Activated CD4-positive, alpha-beta T cell treated with anti-CD3 and anti-CD28 coated beads, Interleukin-2, amount 50 U/mL, for 48 hours (primary cell): Measurements from ENCODE around the gene RIPK4.
"Not testable (repeated sequence)": the region's sequence is repeated elsewhere in the genome, so short reads cannot be mapped to it uniquely, and the experiment has no call there.

ENCODE experiments used
- DNase-seq, 2 experiments: peaks; one replicate each; pipeline ENCODE4 v3.0.0-alpha.2; 2020

RIPK4 gene

GRCh38 chr21:41737651-41738324, 29.1 kb downstream of the RIPK4 start:
- no peak for DNase-seq

- no peak for DNase-seq
Measured at GRCh38 chr21:41736423-41736822, 30.4 kb downstream of the RIPK4 start.

GRCh38 chr21:41733951-41734689, 32.7 kb downstream of the RIPK4 start:
- DNase-seq: no peak

- DNase-seq: no peak
Measured at GRCh38 chr21:41731081-41731480, 35.8 kb downstream of the RIPK4 start.

GRCh38 chr21:41730367-41730765, 36.5 kb downstream of the RIPK4 start:
- no peak for DNase-seq

- DNase-seq: no peak
Measured at GRCh38 chr21:41729701-41730366, 37.0 kb downstream of the RIPK4 start.

GRCh38 chr21:41727784-41728763, 38.8 kb downstream of the RIPK4 start:
- no peak for DNase-seq

- DNase-seq: no peak
Measured at GRCh38 chr21:41726970-41727783, 39.7 kb downstream of the RIPK4 start.

- no peak for DNase-seq
Measured at GRCh38 chr21:41726630-41726969, 40.3 kb downstream of the RIPK4 start.

GRCh38 chr21:41726058-41726558, 40.7 kb downstream of the RIPK4 start:
- no peak for DNase-seq

- no peak for DNase-seq
Measured at GRCh38 chr21:41725421-41726031, 41.3 kb downstream of the RIPK4 start.

- DNase-seq: not testable (repeated sequence)
Measured at GRCh38 chr21:41723835-41724234, 43.0 kb downstream of the RIPK4 start.

GRCh38 chr21:41722052-41723018, 44.5 kb downstream of the RIPK4 start:
- no peak for DNase-seq

- no peak for DNase-seq
Measured at GRCh38 chr21:41720250-41720649, 46.6 kb downstream of the RIPK4 start.

- no peak for DNase-seq
Measured at GRCh38 chr21:41719691-41720090, 47.2 kb downstream of the RIPK4 start.

GRCh38 chr21:41717573-41718330, 49.1 kb downstream of the RIPK4 start:
- DNase-seq: no peak

GRCh38 chr21:41716751-41717150, 50.1 kb downstream of the RIPK4 start:
- no peak for DNase-seq

GRCh38 chr21:41715649-41716281, 51.1 kb downstream of the RIPK4 start:
- no peak for DNase-seq
